GM21526 (cell line): Measurements from ENCODE around the gene TLE7.

ENCODE experiments used
- ATAC-seq: cut with Tn5 transposase; IDR thresholded peaks from one replicate; pipeline ENCODE4 v1.9.1; 2021; ENCODE audit warnings: moderate library complexity; ENCODE audit not compliant: unreplicated experiment, low FRiP score

Gene TLE7

DNA sequence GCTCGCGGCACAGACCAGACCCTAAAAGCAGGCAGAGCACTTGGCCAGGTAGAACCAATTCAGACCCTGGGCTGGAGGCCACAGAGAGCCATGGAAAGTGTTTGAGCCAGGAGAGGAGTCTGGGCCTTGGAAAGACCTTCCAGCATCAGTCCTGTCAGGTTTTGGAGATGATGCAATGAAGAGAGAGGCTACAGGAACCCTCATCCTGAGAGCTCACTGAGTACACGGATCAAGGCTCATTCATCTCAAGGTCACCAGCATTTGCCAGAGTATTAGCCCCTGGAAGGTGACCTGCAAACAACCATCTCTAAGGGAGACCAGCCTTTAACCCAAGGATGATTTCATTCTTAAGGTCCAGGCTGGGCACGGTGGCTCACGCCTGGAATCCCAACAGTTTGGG lies 27.8 kb downstream of the TLE7 start:
- no peak for ATAC-seq

DNA sequence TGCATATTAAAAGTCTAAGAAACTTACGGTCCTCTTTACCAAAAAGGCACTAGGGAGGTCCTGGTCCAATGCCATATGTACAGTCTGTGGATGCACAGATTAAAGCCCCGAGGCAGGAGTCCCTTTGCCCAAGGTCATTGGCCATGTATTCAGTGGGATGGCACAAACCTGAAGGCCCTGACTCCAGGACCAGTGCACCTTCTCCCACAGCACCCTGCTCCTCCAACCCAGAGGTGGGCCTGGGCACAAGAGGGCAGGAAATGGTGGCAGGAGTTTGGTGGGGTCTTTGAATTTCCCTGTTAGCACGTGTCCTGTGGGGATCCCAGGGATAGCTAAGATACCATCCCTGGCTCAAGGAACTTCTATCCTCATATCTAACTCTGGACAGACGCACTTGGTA lies 28.5 kb downstream of the TLE7 start:
- no peak for ATAC-seq

DNA sequence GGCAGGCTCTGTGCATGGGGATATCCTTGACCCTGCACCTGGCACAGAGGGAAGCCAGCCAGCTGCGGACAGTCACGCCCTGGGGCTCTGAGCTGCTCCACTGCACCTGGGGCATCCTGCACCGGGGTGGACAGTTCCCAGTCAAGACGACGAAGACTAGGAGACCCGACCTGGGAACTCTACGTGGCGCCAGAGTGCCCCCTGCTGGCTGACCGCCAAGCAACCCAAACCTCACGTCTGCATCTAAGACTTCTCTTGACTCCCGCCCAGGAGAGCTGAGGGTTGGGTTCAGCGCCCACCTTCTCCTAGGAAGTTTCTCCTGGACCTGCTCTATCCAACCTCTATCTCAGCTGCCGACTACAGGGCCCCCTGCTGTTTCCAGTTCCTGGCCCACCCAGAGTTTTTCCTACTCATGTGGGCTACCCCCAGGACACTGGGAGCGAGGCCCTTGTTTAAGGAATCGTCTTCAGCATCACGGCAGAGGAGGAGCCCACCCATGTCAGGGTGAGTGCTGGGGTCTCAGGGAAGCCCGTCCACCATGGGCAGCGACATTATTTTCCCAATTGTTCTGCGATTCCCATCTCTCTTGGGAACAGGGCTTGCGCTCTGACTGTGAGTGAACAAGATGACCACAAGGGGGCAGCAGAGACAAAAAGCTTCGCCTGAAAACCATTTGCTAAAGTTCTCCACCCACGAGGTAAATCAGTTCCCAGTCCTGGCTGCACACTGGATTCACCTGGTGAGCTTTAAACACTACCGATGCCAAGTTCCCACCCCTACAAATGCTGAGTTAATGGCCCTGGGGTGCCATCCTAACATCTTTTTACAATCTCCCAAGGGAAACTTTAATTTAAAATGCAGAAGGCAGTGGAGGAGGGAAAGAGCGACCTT lies 29.3 kb downstream of the TLE7 start:
- no peak for ATAC-seq

DNA sequence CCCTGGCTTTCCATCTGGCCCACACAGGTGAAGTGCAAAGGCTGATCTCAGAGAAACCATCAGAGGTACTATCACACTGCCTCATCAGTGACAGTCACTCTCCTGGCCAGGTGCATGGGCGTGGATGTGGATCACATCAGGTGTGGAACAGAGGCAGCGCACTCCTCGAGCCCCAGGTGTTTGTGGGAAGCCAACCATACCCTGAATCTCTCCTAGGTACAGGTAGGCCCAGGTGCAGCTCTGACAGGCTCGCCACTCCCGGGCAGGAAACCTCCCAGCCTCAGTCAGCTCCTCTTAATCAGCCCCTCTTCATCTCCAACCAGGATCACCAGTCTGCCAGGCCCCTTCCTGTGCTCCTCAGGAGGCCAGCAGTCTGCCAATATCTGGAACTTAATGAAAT lies 31.7 kb downstream of the TLE7 start:
- no peak for ATAC-seq

DNA sequence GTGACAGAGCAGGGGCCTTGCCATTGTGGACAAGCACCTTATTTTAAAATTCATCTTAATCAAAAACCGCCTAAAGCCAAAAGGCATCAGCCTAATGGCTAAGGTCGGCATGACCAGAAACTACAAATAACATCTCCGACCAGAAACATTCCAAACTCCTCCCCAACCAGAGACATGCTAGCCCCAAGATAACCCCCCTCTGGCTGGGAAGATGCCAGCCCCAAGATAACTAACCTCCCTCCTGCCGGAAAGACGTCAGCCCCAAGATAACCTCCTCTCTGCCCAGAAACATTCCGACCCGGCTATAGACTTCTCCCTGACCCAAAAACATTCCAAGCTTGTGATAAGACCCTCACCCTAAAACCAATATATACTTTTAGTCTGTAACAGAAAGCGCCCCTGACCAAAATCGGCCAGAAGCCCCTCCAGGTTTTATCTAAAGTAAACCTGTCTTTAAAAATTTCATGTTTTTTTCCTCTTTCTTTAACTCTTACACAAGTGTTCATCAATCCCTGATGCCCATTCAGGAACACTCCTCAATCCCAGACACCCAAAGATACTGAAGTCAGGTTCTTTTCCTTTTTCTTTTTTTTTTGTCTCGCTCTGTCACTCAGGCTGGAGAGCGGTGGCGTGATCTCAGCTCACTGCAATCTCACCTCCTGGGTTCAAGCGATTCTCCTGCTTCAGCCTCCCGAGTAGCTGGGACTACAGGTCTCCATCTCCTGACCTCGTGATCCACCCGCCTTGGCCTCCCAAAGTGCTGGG lies 32.7 kb downstream of the TLE7 start:
- ATAC-seq = no peak

DNA sequence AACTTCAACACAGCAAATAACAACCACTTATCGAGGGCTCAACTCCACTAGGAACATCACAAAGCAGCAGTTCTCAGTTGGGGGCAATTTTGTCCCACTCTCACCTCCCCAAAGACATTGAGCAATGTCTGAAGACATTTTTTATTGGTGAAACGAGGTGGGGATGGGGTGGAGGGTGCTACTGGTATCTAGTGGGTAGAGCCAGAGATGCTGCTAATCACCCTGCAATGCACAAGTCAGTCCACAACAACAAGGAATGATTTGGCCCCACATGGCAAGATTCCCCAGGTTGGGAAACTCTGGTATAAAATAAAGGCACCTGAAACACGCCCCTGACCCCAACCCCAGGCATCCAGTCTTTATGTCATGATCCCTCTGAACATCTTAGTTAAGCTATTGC lies 33.3 kb downstream of the TLE7 start:
- ATAC-seq = no peak

DNA sequence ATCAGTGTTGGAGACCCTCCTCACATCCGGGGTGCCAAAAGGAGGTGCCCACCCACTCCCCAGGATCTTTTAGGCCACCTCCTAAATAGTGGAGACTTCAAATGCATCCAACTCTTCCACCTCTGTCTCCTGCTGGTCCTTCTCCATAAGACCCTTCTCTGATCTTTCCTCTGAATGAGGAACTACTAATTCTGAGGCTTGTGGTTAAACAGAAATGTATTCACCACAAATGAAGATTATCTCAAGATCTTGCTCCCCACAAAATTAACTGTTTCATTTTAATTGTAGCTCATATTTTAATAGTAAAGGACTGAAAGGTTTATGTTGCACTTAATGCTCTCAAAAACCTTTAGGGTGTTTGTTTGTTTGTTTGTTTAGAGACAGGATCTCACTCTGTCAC lies 34.1 kb downstream of the TLE7 start:
- ATAC-seq = no peak

DNA sequence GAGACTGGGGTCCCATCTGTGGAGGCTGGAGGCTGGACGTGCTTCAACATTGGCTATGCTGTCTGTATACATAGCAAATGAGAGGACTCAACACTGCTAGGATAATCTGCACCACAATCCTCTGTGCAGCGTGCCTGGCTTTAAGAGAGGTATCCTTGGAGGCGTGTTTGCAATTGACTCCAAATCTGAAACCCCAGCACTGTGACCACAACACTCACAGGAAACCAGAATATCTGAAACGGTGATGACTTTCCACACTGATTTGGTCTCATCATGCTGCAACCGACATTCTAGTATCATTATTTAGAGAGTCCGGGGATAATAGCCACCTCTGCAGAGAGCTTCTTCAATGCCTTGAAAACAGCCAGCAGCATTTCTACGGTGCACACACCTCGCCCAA lies 35.1 kb downstream of the TLE7 start:
- ATAC-seq = no peak

DNA sequence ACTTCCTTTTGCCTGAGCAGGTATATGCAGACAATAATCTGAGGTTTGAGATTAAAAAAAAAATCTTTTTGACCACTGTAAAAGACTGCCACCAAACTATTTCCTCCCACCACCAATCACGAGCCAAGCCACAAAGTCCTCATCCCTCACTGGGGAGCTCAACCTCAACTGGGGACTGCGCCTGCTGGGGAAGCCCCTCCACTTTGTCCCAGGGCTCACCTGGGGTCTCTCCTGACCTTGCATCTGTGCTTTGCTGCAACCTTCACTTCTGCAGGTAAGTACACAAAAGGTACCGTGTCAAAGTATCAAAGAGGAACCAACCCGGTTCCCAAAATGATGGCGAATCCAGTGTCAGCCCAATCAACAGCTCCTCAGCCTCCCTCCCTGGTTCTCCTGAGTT lies 35.5 kb downstream of the TLE7 start:
- no peak for ATAC-seq

DNA sequence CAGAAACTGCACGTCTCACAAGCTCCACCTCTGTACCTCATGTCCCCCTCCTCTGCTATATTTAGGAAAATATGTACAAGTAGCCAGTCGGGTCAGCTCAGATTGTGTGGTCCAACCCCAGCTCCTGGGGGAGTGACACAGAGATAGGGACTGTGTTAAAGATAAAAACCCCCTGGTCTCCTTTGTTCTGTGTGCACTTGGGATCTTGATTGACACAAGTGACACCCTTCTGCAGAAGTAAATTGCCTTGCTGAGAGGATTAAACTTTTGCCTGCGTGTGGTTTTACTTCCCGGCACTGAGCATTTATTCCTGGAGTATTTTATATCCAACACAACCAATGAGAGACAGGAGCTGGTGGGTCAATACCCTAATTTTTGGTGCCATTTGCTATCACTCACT lies 37.5 kb downstream of the TLE7 start:
- no peak for ATAC-seq

DNA sequence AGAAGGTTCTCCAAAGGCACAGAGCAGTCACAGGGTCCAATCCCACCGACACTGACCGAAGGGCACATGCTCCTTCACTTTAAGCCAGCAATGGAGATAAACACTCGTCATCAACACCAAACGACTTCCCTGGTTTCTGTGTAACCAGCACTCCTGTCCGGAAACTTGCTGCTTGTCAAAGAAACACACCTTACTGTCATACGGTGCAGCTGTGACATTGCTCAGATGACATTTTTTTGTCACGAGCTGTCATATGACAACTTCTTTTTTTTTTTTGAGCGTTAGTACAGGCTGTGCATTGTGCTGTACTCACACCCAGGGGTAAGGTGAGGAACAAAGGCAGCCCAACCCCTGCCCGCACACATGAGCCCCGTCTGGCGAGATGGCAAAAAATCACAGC lies 39.2 kb downstream of the TLE7 start:
- ATAC-seq = no peak

DNA sequence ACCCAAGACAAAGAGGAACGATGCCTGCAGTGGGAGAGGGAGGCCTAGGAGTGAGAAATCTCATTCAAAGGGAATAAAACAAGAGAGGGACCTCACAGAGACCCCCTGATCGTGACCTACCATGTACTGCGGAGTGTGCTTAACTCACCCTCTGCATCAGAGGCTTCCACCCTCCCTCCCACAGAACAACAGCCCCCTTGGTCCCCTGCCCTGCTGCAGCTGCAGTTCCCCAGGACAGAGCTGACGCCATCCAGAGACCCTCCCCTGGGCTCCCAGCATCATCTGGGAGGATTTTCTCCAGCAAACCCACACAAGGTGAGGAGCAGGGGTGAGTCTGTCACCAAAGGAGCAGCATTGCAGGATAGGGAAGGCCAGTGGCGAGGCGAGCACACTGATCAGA lies 39.8 kb downstream of the TLE7 start:
- ATAC-seq = no peak

DNA sequence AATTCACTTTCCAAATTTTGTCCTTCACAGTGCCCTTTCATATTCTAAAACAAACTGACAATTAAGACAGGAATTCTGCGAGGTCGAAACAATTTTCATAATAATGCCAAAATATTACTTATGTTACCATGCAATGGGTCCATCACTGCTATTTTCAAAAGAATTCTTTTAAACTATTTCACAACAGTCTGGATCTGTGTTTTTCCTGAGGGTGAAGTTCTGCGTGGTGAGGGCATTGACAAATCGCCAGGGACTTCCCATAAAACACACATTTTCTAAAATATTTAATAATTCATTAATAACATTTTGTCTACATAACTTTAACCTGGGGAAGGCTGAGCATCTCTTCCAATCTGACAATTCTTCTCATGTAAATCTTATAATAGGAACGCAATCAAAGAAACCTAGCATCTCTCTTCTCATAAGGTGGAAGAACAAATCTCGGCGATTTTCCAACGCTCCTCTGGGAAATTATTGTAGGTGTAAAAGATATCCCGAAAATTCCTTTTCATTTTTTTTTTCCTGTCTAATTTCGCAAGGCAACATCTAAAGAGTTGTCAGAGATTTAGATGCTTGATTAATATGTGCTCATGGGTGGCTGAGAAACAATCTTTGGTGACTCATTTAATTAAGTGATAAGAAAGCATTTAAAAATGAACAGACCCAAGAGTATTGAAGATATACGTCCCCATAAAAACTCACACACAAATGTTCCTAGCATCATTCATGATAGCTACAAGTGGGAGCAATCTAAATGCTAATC lies 41.9 kb downstream of the TLE7 start:
- no peak for ATAC-seq

DNA sequence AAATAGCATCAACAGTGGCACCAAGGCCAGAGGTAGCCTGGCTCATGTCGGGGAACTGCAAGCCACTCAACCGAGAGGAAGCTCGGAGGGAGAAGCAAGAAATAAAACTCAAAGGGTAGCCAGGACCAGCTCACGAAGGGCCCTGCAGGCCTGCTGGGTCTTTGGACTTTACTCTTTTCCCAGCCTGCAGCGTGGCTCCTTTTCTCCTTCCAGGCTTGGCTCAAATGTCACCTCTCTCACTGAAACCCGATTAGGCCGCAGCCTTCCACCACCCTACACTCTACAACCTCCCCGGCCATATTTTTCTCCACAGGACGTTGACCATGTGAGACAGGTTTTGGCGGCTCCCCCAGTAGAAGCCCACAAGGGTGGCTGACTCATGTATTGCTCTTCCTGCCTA lies 45.3 kb downstream of the TLE7 start:
- no peak for ATAC-seq

DNA sequence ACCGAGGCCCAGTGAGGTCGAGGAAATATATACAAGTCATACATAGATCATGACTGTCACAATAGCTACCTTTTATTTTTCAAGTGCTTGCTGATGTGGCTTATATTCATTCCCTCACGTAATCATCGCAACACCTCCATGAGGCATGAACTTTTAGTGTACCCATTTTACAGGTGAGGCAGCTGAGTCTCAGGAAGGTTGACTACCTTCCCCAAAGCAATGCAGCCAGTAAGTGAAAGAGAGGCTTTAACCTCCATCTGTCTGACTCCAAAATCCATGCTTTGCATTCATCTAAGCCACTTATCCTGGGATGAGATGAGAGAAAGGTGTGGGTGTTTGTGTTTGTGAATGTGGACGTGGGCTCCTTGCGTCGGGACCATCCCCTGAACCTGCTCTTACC lies 52.5 kb downstream of the TLE7 start:
- no peak for ATAC-seq

DNA sequence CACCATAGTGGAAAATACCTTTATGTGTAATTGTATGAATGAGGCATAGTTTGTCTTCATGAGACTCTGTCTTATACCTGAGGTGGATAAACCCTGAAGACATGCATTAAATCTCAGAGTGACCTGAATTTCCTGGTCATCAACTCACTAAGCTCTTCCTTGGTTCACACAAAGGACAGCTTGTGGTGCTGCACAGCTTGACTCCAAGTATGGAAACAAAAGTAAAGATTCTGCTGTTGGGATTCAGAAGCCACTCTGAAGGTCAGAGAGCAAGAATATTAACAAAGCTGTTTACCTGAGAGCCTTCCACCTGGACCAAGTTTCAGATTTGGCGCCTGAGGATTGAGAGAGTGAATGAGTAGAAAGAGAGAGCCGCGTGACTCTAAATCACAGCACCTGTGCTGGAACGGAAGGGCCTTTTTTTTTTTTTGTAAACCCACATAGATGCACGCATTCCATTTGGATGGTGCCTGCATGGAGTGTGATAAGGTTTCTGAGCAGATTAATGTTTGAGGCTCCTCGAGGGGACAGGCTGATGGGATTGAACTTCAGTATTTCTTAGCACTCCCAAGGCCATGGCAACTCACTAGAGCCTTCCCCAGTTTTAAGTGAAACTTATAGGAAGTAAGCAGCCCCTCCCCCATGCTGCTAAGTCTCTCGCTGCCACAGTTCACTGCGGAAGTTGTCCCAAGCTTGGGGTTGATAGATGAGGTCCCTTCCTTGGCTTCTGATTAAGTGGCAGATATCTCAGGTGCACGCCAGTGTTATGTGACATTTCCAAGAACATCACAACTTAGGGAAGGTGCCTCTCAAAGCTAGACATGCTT lies 54.6 kb downstream of the TLE7 start:
- ATAC-seq = no peak

DNA sequence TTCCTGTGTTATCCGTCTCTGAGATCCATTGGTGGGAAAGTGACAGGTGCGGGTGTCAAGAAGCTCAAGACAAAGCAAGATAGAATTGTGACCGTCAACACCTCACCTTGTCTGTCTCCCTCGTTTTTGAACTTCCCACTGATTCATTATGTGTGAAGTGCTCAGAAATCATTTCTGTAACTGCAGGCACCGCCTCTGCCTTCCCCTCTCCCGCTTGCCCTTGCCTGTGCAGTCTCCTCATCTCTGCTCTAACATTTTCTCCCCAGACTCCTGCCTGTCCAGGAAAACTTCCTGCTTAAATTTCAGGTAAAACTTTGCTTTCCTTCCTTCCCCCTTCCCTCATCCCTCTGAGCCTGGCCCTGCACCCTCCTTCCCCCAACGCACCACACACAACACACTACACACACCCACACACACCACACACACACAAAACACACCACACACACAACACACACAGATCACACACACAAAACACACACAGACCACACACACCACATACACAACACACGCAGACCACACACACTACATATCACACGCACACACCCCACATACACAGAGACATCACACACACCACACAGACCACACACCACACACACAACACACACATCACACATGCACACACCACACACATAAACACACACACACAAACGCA lies 57.7 kb downstream of the TLE7 start:
- no peak for ATAC-seq

DNA sequence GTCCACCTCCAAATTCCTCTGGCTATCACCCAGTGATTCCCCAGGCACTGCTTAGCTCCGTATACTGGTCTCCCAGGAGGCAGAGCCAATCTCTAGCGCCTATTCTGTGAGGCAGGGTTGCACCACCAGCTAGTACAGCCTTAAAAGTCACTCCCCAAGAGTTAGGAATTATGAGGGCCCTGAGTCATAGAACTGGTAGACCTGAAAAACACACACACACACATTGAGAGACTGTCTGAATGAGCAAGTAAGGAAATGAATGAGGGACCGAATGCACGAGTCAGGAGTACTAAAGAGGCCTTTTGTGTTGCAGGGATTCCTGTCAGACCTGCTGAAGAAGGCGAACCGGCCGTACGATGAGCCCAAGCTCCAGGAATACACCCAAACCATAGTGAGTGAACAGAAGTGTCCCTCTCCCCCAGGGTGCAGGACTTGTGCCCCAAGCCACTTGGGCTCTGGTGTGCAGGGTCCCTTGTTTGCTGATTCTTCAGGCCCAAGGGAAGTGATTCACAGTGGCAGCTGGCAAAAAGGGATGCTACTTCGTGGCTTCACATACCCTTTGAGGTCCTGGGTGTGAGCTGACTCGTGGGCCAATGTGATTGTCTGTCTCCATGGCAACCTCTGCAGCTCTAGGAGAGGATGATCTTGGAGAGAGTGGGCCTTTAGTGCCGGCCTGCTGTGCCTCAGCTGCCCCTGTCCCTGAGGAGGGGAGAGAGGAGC lies 58.6 kb downstream of the TLE7 start:
- no peak for ATAC-seq

DNA sequence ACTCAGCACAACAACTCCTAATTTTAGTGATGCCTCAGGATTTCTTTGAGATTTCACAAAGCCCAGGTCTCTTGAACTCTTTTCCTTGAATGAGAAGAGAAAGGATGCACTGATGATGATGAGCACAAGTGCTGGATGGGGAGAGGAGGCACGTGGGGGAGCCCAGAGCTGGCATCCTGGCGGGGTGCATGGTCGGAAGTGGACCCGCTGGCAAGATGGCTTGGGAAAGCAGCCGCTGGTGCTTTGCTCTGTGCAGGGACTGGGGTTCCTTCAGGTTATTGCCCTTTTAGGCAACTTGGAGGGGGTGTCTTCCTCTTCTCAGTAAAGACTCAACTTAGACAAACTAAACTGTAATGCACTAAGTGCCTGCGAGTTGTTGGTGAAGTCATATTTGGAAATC lies 61.0 kb downstream of the TLE7 start:
- no peak for ATAC-seq
